MM.1S (cell line): Measurements from ENCODE around the gene CD34.

Source experiments
- DNase-seq: peaks from one replicate; pipeline ENCODE4 v3.0.0-alpha.2; 2015
- H2AFZ ChIP-seq: fragments of 300-600 bp; sonication (generic); 2 replicates; pipeline ENCODE4 v1.6.0; 2016; ENCODE audit warnings: antibody characterized with exemption, low read length
- H3F3A ChIP-seq: fragments of 300-600 bp; sonication (generic); 2 replicates; pipeline ENCODE4 v1.6.1; 2016; ENCODE audit warnings: mild to moderate bottlenecking, antibody characterized with exemption, low read length, moderate library complexity, mixed read lengths; ENCODE audit not compliant: insufficient read depth
- H3K27ac ChIP-seq: fragments of 300-600 bp; sonication (generic); 2 replicates; pipeline ENCODE4 v1.5.1; 2016; ENCODE audit warnings: mild to moderate bottlenecking, low read length
- H3K27me3 ChIP-seq: fragments of 300-600 bp; sonication (generic); replicated peaks from 2 replicates; pipeline ENCODE4 v1.6.0; 2016; ENCODE audit warnings: low read length; ENCODE audit not compliant: insufficient read depth
- H3K36me3 ChIP-seq: fragments of 300-600 bp; sonication (generic); replicated peaks from 2 replicates; pipeline ENCODE4 v1.6.1; 2016; ENCODE audit warnings: mild to moderate bottlenecking, low read length, mixed read lengths; ENCODE audit not compliant: insufficient read depth
- H3K4me1 ChIP-seq: fragments of 300-600 bp; sonication (generic); 2 replicates; pipeline ENCODE4 v1.6.1; 2016; ENCODE audit warnings: low read length, mixed read lengths
- H3K4me2 ChIP-seq: fragments of 300-600 bp; sonication (generic); 2 replicates; pipeline ENCODE4 v1.6.0; 2016; ENCODE audit warnings: low read depth, low read length
- H3K4me3 ChIP-seq: fragments of 300-600 bp; sonication (generic); 2 replicates; pipeline ENCODE4 v1.5.1; 2016; ENCODE audit warnings: low read length, mixed read lengths
- H3K79me2 ChIP-seq: fragments of 300-600 bp; sonication (generic); 2 replicates; pipeline ENCODE4 v1.6.1; 2016; ENCODE audit warnings: mixed run types, low read length, mixed read lengths
- H3K9ac ChIP-seq: fragments of 300-600 bp; sonication (generic); 2 replicates; pipeline ENCODE4 v1.6.1; 2016; ENCODE audit warnings: low read length, mixed read lengths
- H3K9me2 ChIP-seq: fragments of 300-600 bp; sonication (generic); replicated peaks from 2 replicates; pipeline ENCODE4 v1.6.1; 2016; ENCODE audit warnings: mild to moderate bottlenecking, low read length, mixed read lengths; ENCODE audit not compliant: insufficient read depth
- H3K9me3 ChIP-seq: fragments of 300-600 bp; sonication (generic); replicated peaks from 2 replicates; pipeline ENCODE4 v1.6.1; 2016; ENCODE audit warnings: mild to moderate bottlenecking, low read length, mixed read lengths; ENCODE audit not compliant: insufficient read depth
- H4K20me1 ChIP-seq: fragments of 300-600 bp; sonication (generic); 2 replicates; pipeline ENCODE4 v1.6.1; 2016; ENCODE audit warnings: mild to moderate bottlenecking, low read length, moderate library complexity, mixed read lengths; ENCODE audit not compliant: insufficient read depth
- EZH2 ChIP-seq: fragments of 300-600 bp; sonication (generic); optimal IDR thresholded peaks from 2 replicates; pipeline ENCODE3; 2017; ENCODE audit warnings: low read depth, mild to moderate bottlenecking, antibody characterized with exemption, low read length, mixed read lengths
- EZH2phosphoT487 ChIP-seq: fragments of 300-600 bp; sonication (generic); IDR thresholded peaks from 2 replicates; pipeline ENCODE4 v1.6.1; 2018; ENCODE audit warnings: antibody characterized with exemption, low read length
- TF ChIP-seq, protein P1 (sequence below): fragments of 300-600 bp; sonication (generic); IDR thresholded peaks from 2 replicates; pipeline ENCODE4 v1.5.1; 2016; ENCODE audit warnings: antibody characterized with exemption, low read length, mixed read lengths

CD34 gene

GRCh38 chr1:207870306-207871031, 40.5 kb downstream of the CD34 start:
- no peaks in the 10 kb centered on the region for H3K27me3 ChIP-seq
- H3K9me3 ChIP-seq, result no peaks in the 10 kb centered on the region
- peaks cover 11% of the 10 kb centered on the region for H3F3A ChIP-seq
- no peaks in the 10 kb centered on the region for H3K36me3 ChIP-seq
- H3K4me1 ChIP-seq, result peaks cover 33% of the 10 kb centered on the region
- H3K79me2 ChIP-seq, result peaks cover 31% of the 10 kb centered on the region
- no peak for TF ChIP-seq EZH2
- TF ChIP-seq, protein P1, sequence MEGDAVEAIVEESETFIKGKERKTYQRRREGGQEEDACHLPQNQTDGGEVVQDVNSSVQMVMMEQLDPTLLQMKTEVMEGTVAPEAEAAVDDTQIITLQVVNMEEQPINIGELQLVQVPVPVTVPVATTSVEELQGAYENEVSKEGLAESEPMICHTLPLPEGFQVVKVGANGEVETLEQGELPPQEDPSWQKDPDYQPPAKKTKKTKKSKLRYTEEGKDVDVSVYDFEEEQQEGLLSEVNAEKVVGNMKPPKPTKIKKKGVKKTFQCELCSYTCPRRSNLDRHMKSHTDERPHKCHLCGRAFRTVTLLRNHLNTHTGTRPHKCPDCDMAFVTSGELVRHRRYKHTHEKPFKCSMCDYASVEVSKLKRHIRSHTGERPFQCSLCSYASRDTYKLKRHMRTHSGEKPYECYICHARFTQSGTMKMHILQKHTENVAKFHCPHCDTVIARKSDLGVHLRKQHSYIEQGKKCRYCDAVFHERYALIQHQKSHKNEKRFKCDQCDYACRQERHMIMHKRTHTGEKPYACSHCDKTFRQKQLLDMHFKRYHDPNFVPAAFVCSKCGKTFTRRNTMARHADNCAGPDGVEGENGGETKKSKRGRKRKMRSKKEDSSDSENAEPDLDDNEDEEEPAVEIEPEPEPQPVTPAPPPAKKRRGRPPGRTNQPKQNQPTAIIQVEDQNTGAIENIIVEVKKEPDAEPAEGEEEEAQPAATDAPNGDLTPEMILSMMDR, result no peak
- no peak for DNase-seq
- H3K4me3 ChIP-seq, result no peak overlapping the region
- no peak overlapping the region for H3K9ac ChIP-seq
- H2AFZ ChIP-seq, result no peak overlapping the region
- H4K20me1 ChIP-seq, result no peaks in the 10 kb centered on the region
- H3K4me2 ChIP-seq, result no peak overlapping the region
- H3K27ac ChIP-seq, result no peak overlapping the region
- no peaks in the 10 kb centered on the region for H3K9me2 ChIP-seq

- DNase-seq, result no peak
- Histone ChIP-seq H4K20me1 (no peaks in the 10 kb centered on the region), H3K9me3 (no peaks in the 10 kb centered on the region), H3K27ac (no peak overlapping the region), H2AFZ (0 out of 2 replicates have a peak overlapping the region, but pooled peaks have one; percentile 79), H3K4me3 (no peak overlapping the region), H3F3A (peaks cover 11% of the 10 kb centered on the region), H3K9me2 (no peaks in the 10 kb centered on the region), H3K9ac (no peak overlapping the region), H3K79me2 (peaks cover 31% of the 10 kb centered on the region), H3K4me2 (no peak overlapping the region), H3K27me3 (no peaks in the 10 kb centered on the region), H3K36me3 (no peaks in the 10 kb centered on the region), H3K4me1 (peaks cover 33% of the 10 kb centered on the region)
- no peak for TF ChIP-seq EZH2
- TF ChIP-seq, protein P1, result no peak
- no peak for TF ChIP-seq EZH2phosphoT487
Observed at GRCh38 chr1:207869859-207870258, 41.1 kb downstream of the CD34 start.

DNA sequence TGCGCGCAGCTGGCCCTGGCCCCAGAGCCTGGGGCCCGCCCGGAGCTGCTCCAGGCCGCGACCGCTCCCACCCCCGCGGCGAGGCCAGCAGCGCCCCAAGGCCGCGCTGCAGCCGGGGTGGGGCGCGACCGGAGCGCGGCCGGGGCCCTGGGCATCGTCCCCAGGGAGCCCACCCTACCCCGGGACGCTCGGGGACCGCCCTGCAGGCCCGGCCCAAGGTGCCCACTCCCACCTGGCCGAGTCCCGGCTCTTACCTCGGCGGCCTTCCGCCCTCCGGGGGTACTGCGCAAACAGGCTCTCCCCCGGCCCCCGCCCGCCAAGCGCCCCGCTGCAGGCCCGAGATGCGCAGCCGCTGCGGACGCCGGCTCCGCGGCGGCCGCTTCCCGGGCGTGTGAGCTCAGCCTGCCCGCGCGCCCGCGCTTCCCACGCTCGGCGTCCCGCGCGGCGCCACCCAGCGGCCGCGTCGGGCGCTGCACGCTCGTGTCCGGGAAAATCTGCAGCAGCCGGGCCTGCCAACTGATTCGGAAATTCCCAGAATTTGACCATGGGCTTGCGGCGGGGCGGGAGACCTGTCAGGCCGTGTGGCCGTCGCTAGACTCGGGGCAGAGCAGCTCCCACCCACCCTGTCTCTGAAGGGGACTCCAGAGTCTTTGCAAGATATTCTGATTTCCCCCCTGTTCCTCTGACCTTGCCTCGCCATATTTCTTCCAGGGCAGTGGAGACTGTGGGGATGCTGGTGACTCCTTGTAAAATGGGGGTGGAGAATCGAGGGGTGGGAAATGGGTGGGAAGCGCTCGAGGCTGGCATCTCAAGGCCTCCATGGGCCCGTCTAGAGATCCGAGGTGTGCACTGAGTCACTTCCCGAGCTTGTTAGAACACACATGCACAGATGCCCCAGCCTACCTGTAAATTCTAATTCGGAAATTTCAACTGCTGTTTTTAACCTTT, 41.9 kb downstream of the CD34 start:
- Histone ChIP-seq H3F3A (peaks cover 11% of the 10 kb centered on the region), H3K9ac (peak overlapping the region; percentile 78), H3K9me3 (no peaks in the 10 kb centered on the region), H3K27me3 (no peaks in the 10 kb centered on the region), H3K9me2 (no peaks in the 10 kb centered on the region), H3K4me1 (peaks cover 32% of the 10 kb centered on the region), H3K4me3 (peak overlapping the region; percentile 93), H2AFZ (peak overlapping the region; percentile 79), H3K27ac (peak overlapping the region; percentile 46; the same call in 1 of the 2 replicates), H3K36me3 (no peaks in the 10 kb centered on the region), H3K79me2 (peaks cover 36% of the 10 kb centered on the region), H4K20me1 (no peaks in the 10 kb centered on the region), H3K4me2 (peak overlapping the region; percentile 81)
- TF ChIP-seq, protein P1, result peak; percentile 52
- TF ChIP-seq EZH2phosphoT487 (no peak), EZH2 (no peak)
- DNase-seq, result peak; percentile 88
